MV-4-11 (cell line): ENCODE results near the gene CHRM3.
"Not testable (repeated sequence)": the region's sequence is repeated elsewhere in the genome, so short reads cannot be mapped to it uniquely, and the experiment has no call there.

Source experiments
- DNase-seq: peaks from one replicate; lab custom pipeline; 2025; lab: John Stamatoyannopoulos, UW

The CHRM3 gene

GRCh38 chr1:239386453-239387303, at the start of gene CHRM3:
TSS of gene CHRM3 (plus strand) at chr1:239386568. CDS start at chr1:239907452, 520,884 bp downstream.
- DNase-seq = no peak

DNA sequence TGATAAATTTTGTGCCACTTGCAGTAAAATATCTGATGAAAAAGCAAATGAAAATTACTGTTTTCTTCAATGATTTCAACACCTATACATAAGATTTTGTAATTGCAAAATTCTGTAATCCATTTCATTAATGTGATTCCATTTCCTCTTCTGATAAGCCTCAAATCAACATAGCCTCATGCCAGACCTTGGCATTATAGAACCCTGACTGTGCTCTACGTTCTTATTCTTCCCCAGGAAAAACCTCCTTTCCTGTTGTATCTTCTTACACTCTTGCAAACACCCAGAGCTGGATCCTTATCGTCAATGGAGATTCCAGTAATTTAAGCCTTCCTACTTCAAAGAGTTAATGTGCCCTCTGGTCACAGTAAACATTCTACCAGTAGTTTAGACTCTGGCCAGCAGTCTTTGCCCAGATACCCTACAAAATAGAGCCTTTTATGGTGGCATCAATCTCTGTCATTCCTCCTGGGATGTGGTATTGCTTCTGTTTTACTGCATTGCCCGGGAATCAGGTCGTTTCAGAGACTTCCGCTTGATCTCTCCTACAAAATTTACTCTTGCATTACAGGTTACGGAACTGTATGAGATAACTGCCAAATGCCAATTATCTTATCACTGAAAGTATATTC, 48.5 kb upstream of the CHRM3 start:
- DNase-seq = no peak

GRCh38 chr1:239347776-239348175, 38.6 kb upstream of the CHRM3 start:
- DNase-seq = no peak

DNA sequence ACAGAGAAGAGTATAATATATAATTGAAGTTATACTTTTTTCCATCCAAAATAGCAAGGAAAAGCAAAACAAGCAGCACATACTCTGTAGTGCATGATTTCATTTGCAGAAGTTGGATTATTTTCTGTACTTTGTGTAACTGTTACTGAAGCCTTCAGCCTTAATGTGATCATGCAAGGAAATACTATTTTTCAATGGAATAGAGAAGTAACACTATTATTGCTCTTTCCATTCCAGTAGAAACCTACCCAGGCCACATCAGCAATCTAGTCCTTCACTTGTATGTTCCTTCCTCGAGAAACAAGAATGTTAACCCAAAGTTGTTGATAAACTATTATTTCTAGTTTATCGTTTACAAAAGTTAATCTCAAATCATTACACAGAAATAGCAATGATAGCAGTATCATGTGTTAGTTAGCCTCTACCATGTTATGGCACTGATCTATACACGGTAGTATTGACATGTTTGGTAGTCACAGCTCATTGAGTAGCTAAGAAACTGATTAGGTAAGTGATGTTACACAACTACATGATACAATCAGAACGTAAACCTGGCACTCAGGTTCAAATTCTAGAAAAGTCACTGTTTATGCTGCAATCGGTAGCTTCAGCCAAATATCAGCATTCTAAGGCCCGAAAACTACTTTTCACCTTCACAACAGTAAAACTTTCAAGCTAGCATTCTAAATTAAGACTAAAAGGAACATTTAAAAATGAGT, 37.6 kb upstream of the CHRM3 start:
- no peak for DNase-seq

DNA sequence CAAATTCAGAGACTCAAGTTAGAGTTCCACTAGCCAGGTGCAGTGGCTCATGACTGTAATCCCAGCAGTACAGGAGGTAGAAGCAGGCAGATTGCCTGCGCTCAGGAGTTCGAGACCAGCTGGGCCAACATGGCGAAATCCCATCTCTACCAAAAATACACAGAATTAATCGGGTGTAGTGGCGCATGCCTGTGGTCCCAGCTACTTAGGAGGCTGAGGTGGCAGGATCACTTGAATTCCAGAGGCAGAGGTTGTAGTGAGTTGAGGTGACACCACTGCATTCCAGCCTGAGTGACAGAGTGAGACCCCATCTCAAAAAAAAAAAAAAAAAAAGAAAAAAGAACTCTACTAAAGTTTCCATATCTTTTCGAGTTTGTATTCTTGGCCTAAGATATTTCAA, 36.7 kb upstream of the CHRM3 start:
- DNase-seq = no peak

DNA sequence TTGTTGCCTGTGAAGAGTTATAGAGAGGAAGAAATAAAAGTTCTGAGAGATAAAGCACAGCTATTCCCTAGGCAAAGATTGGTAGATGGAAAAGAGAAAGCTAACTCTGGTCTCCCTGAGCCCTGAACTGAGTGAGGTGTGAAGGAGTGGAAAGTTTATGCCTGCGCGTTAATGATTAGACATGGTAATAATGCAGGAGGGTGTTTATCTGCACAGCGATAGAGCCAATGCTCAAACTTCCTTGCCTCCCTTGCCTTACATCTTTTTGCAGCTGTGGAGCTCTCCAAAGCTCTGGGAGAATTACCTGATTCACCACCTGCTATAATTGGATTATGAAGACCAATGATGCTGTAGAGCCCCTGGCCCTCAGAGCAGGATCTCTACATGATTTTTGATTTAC, 32.8 kb upstream of the CHRM3 start:
- DNase-seq = no peak

GRCh38 chr1:239354231-239354630, 32.1 kb upstream of the CHRM3 start:
- no peak for DNase-seq

DNA sequence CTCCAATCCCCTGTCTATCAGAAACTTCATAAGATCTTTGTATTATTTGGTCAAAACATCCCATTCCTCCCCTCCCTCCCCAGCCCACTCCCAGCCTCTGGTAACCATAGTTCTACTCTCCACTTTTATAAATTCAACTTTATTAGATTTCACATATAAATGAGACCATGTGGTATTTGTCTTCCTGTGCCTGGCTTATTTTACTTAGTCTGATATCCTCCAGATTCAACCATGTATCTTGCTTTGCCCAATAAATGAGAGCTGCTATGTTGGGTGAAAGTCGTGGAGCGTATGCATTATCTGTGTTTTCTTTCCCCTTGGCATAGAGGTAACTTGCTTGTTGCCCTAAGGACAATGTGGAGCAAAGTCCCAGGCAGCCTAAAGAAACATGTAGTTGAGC, 28.5 kb upstream of the CHRM3 start:
- no peak for DNase-seq

- no peak for DNase-seq
Observed at GRCh38 chr1:239361403-239361802, 25.0 kb upstream of the CHRM3 start.

GRCh38 chr1:239363930-239364329, 22.4 kb upstream of the CHRM3 start:
- peak; percentile 89 for DNase-seq

DNA sequence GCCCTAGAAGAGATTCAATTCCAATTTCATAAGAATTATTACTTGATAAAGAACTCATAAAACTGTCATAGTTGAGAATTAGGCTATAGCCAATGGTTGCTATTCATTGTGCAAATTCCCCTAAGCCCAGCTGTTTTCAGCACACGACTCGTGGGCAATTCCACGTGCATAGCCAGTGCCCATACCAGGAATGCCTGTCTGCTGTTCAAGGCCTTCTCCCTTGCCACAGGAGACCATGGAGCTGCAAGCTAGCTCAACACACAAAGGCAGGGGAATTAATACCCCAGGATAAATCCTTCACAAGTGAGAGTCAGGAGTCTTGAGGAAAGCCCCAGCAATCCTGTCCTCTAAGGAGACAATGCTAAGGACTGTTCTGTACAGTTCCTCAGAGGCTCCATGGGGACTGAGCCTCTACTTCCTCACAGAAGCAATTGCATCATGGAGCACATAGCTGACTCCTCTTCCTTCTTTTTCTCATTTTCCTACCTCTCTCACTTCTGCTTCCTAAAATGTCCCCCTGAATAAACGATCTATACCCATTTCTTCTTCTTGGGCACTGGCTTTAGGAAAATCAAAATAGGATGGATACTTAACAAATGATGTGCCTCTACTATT, 19.1 kb upstream of the CHRM3 start:
- DNase-seq = peak; percentile 65

DNA sequence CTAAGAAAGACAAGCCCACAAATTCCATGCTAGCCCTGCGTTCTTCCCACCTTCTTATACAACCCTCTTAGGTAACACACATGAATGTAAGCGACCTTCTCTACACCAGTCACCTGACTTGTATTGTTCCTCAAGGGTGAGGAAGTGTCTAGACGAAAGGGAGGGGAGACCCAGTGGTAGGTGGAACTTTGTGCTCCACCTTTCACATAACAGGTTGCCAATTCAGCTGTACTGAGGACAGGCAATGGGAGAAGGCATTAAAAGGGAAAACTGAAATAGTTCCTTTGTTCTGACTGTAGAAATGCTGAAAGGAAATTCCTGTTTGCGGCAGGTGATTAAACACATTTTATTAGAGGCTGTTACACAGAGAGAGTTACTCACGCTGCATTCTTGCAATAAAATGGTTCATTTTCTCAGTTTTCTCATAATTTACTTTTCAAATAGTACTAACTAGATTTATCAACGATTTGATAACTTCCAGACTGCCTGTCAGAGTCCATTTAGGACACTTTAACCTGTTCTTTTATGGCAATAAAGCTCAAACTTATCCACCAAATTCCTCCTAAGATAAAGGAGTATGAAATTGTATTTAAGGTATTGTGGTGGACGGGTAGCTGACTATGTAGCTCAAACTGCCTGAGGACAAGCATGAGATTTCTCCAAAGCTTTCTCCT, 17.8 kb upstream of the CHRM3 start:
- DNase-seq = no peak

DNA sequence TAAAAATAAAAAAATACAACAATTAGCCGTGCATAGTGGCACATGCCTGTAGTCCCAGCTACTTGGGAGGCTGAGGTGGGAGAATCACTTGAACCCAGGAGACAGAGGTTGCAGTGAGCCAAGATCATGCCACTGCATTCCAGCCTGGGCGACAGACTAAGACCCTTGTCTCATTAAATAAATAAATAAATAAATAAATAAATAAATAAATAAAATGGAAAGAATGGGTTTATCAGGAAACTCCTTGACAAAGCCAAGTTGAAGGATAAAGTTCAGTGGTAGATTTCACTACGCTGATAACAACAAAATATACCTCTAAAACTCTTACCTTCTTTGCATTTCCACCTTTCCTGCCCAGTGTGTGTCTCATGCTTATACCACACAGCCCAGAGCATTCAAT, 15.5 kb upstream of the CHRM3 start:
- not testable (repeated sequence) for DNase-seq

DNA sequence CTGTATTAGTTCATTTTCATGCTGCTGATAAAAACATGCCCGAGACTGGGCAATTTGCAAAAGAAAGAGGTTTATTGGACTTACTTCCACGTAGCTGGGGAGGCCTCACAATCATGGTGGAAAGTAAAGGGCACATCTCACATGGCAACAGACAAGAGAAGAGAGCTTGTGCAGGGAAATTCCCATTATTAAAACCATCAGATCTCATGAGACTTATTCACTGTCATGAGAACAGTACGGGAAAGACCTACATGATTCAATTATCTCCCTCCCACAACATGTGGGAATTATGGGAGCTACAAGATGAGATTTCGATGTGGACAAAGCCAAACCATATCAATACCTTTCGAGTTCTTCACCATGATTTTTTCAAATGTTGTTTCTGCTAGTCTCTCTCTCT, 3.7 kb upstream of the CHRM3 start:
- no peak for DNase-seq

- DNase-seq = no peak
Observed at GRCh38 chr1:239383714-239384113, 2.7 kb upstream of the CHRM3 start.

- DNase-seq = no peak
Observed at GRCh38 chr1:239387304-239388158, 1.2 kb downstream of the CHRM3 start.

- no peak for DNase-seq
Observed at GRCh38 chr1:239388159-239388485, 1.8 kb downstream of the CHRM3 start.

DNA sequence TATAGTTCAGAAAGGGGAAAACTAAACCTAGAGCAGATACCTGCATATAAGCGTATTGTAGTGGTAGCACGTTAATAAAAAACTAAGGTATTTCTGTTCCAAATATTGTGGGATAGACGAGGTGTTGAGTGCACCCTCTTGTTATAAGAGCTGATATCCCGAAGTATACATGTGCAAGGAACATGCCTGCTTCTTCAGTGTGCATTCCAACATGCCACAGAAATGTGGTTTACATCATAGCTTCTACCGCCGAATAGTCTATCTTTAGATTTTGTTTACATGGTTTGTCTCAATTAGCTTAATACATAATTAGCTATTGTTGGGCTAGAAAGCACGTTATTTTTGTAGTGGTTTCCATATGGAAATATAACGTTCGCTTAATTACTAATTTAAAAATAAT, 2.2 kb downstream of the CHRM3 start:
- no peak for DNase-seq

GRCh38 chr1:239389703-239390102, 3.3 kb downstream of the CHRM3 start:
- no peak for DNase-seq

GRCh38 chr1:239392271-239392670, 5.9 kb downstream of the CHRM3 start:
- DNase-seq = no peak

DNA sequence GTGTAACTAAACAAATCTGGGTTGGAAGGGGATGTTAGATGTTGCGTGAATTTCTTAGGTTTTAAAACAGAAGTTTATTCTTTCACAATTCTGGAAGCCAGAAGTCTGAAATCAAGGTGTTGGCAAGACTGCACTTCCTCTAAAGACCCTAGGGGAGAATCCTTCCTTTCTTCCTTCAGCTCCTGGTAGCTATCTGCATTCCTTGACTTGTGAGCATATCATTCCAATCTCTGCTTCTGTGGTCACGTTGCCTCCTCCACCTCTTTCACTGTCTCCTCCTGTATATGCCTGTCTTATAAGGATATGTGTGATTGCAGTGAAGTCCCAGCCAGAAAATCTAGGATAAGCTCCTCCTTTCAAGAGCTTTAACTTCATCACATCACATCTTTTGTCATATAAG, 7.7 kb downstream of the CHRM3 start:
- DNase-seq = no peak
